ENCODE results near the gene MMP19. TPM values are rescaled to one million over a fixed set of nuclear protein-coding genes. Genes with fewer than 3 reads are reported as not detected.

MMP19 gene
- total and polyA plus RNA-seq, 5 donors from 2014 or later = not detected

- no peaks in the 10 kb centered on the region for H3K27me3 ChIP-seq (ENCODE audit: control insufficient read depth, insufficient read depth, low read length)
- H3K27ac ChIP-seq (ENCODE audit: insufficient read depth, low read length, poor library complexity, severe bottlenecking) = peak overlapping the region; percentile 87
- no peaks in the 10 kb centered on the region for H3K9me3 Mint-ChIP-seq
- ATAC-seq (ENCODE audit: low read depth in 2 of 2) (no peak), DNase-seq (no peak)
- H3K36me3 Mint-ChIP-seq = peaks cover 14% of the 10 kb centered on the region
- H3K36me3 ChIP-seq (ENCODE audit: control insufficient read depth, insufficient read depth, low read length) = peaks cover 45% of the 10 kb centered on the region
- peak overlapping the region in 2 of 3 donors; percentile 14 to 56 for H3K27ac Mint-ChIP-seq
- H3K27me3 Mint-ChIP-seq = no peaks in the 10 kb centered on the region
- H3K4me1 ChIP-seq (ENCODE audit: control insufficient read depth, insufficient read depth, low read length, poor library complexity, severe bottlenecking) = peaks cover 39% of the 10 kb centered on the region
- no peaks in the 10 kb centered on the region for H3K9me3 ChIP-seq (ENCODE audit: control insufficient read depth in 2 of 2, low read length in 2 of 2)
- peak overlapping the region in 2 of 4 donors; percentile 32 to 62 for H3K4me3 Mint-ChIP-seq
- H3K4me1 Mint-ChIP-seq = peaks cover 6 to 56% (median 29%) of the 10 kb centered on the region in 4 donors
- H3K4me3 ChIP-seq (ENCODE audit: low read depth, low read length) = peak overlapping the region; percentile 95
Observed at GRCh38 chr12:55818886-55819285, 23.9 kb downstream of the MMP19 start.

- Mint-ChIP-seq H3K9me3 (no peaks in the 10 kb centered on the region), H3K4me1 (peaks cover 7 to 56% (median 30%) of the 10 kb centered on the region in 4 donors), H3K27me3 (no peaks in the 10 kb centered on the region), H3K27ac (peak overlapping the region in 1 of 3 donors; percentile 7), H3K4me3 (no peak overlapping the region), H3K36me3 (peaks cover 12% of the 10 kb centered on the region)
- H3K27me3 ChIP-seq (ENCODE audit: control insufficient read depth, insufficient read depth, low read length) = no peaks in the 10 kb centered on the region
- H3K4me1 ChIP-seq (ENCODE audit: control insufficient read depth, insufficient read depth, low read length, poor library complexity, severe bottlenecking) = peaks cover 39% of the 10 kb centered on the region
- H3K36me3 ChIP-seq (ENCODE audit: control insufficient read depth, insufficient read depth, low read length) = peaks cover 45% of the 10 kb centered on the region
- ATAC-seq (ENCODE audit: low read depth in 2 of 2) (peak; percentile 35 to 38), DNase-seq (no peak)
- no peaks in the 10 kb centered on the region for H3K9me3 ChIP-seq (ENCODE audit: control insufficient read depth in 2 of 2, low read length in 2 of 2)
- peak overlapping the region; percentile 87 for H3K27ac ChIP-seq (ENCODE audit: insufficient read depth, low read length, poor library complexity, severe bottlenecking)
- H3K4me3 ChIP-seq (ENCODE audit: low read depth, low read length) = peak overlapping the region; percentile 95
Observed at GRCh38 chr12:55818140-55818728, 24.5 kb downstream of the MMP19 start.

- Histone ChIP-seq H3K4me1 (ENCODE audit: control insufficient read depth, insufficient read depth, low read length, poor library complexity, severe bottlenecking) (peaks cover 39% of the 10 kb centered on the region), H3K4me3 (ENCODE audit: low read depth, low read length) (peak within 1 kb of the TSS; percentile 100), H3K27ac (ENCODE audit: insufficient read depth, low read length, poor library complexity, severe bottlenecking) (peak within 1 kb of the TSS; percentile 87), H3K27me3 (ENCODE audit: control insufficient read depth, insufficient read depth, low read length) (no peaks in the 10 kb centered on the region), H3K9me3 (ENCODE audit: control insufficient read depth in 2 of 2, low read length in 2 of 2) (no peaks in the 10 kb centered on the region), H3K36me3 (ENCODE audit: control insufficient read depth, insufficient read depth, low read length) (peaks cover 38% of the 10 kb centered on the region)
- DNase-seq (peak; percentile 96 to 100 (median 98)), ATAC-seq (ENCODE audit: low read depth in 2 of 2) (peak; percentile 92 to 94)
- Mint-ChIP-seq H3K36me3 (peaks cover 9% of the 10 kb centered on the region), H3K4me3 (no peak within 1 kb of the TSS), H3K27me3 (no peaks in the 10 kb centered on the region), H3K27ac (peak within 1 kb of the TSS in 1 of 3 donors; percentile 14), H3K4me1 (peaks cover 9 to 58% (median 30%) of the 10 kb centered on the region in 4 donors), H3K9me3 (no peaks in the 10 kb centered on the region)
Observed at GRCh38 chr12:55817345-55818139, 25.2 kb downstream of the MMP19 start, which contains the start of the genes ORMDL2 and SARNP. Gene ORMDL2, plus strand, starts transcription at chr12:55818041. Its CDS starts 959 bp downstream, at chr12:55819000. Gene SARNP, minus strand, starts transcription at chr12:55817724. Its CDS starts 23 bp downstream, at chr12:55817701.

- Mint-ChIP-seq H3K4me1 (peaks cover 15 to 60% (median 33%) of the 10 kb centered on the region in 4 donors), H3K4me3 (no peak overlapping the region), H3K27me3 (no peaks in the 10 kb centered on the region), H3K9me3 (no peaks in the 10 kb centered on the region), H3K36me3 (peaks cover 6% of the 10 kb centered on the region), H3K27ac (no peak overlapping the region)
- H3K9me3 ChIP-seq (ENCODE audit: control insufficient read depth in 2 of 2, low read length in 2 of 2) = no peaks in the 10 kb centered on the region
- H3K36me3 ChIP-seq (ENCODE audit: control insufficient read depth, insufficient read depth, low read length) = peaks cover 31% of the 10 kb centered on the region
- no peaks in the 10 kb centered on the region for H3K27me3 ChIP-seq (ENCODE audit: control insufficient read depth, insufficient read depth, low read length)
- H3K4me3 ChIP-seq (ENCODE audit: low read depth, low read length) = peak overlapping the region; percentile 100
- H3K4me1 ChIP-seq (ENCODE audit: control insufficient read depth, insufficient read depth, low read length, poor library complexity, severe bottlenecking) = peaks cover 45% of the 10 kb centered on the region
- ATAC-seq (ENCODE audit: low read depth in 2 of 2) (no peak), DNase-seq (no peak)
- peak overlapping the region; percentile 86 for H3K27ac ChIP-seq (ENCODE audit: insufficient read depth, low read length, poor library complexity, severe bottlenecking)
Observed at GRCh38 chr12:55816881-55817344, 25.8 kb downstream of the MMP19 start.

GRCh38 chr12:55815473-55815872 lies 27.3 kb downstream of the MMP19 start:
- Mint-ChIP-seq H3K36me3 (peaks cover 10% of the 10 kb centered on the region), H3K4me3 (peak overlapping the region in 2 of 4 donors; percentile 78 to 85)
- no peaks in the 10 kb centered on the region for H3K27me3 ChIP-seq (ENCODE audit: control insufficient read depth, insufficient read depth, low read length)

GRCh38 chr12:55814257-55814656 lies 28.5 kb downstream of the MMP19 start:
- Mint-ChIP-seq H3K27me3 (no peaks in the 10 kb centered on the region), H3K27ac (no peak overlapping the region), H3K9me3 (peaks cover 0 to 2% (median 0%) of the 10 kb centered on the region in 7 donors), H3K4me1 (peaks cover 22 to 70% (median 43%) of the 10 kb centered on the region in 4 donors), H3K36me3 (peaks cover 14% of the 10 kb centered on the region), H3K4me3 (peak overlapping the region; percentile 2 to 86 (median 46))
- H3K4me1 ChIP-seq (ENCODE audit: control insufficient read depth, insufficient read depth, low read length, poor library complexity, severe bottlenecking) = peaks cover 47% of the 10 kb centered on the region
- H3K27me3 ChIP-seq (ENCODE audit: control insufficient read depth, insufficient read depth, low read length) = no peaks in the 10 kb centered on the region
- no peak for ATAC-seq (ENCODE audit: low read depth in 2 of 2)
- H3K4me3 ChIP-seq (ENCODE audit: low read depth, low read length) = peak overlapping the region; percentile 26
- H3K9me3 ChIP-seq (ENCODE audit: control insufficient read depth in 2 of 2, low read length in 2 of 2) = no peaks in the 10 kb centered on the region
- peaks cover 11% of the 10 kb centered on the region for H3K36me3 ChIP-seq (ENCODE audit: control insufficient read depth, insufficient read depth, low read length)
- no peak for DNase-seq
- H3K27ac ChIP-seq (ENCODE audit: insufficient read depth, low read length, poor library complexity, severe bottlenecking) = no peak overlapping the region

More at GRCh38 chr12:55815473-55815872, 27.3 kb downstream of the MMP19 start:
- H3K4me1 ChIP-seq (ENCODE audit: control insufficient read depth, insufficient read depth, low read length, poor library complexity, severe bottlenecking) = peaks cover 49% of the 10 kb centered on the region
- no peak for ATAC-seq (ENCODE audit: low read depth in 2 of 2)
- no peaks in the 10 kb centered on the region for H3K9me3 ChIP-seq (ENCODE audit: control insufficient read depth in 2 of 2, low read length in 2 of 2)
- Mint-ChIP-seq H3K27me3 (no peaks in the 10 kb centered on the region), H3K9me3 (peaks cover 0 to 2% (median 0%) of the 10 kb centered on the region in 7 donors), H3K4me1 (peaks cover 22 to 69% (median 42%) of the 10 kb centered on the region in 4 donors), H3K27ac (no peak overlapping the region)
- H3K4me3 ChIP-seq (ENCODE audit: low read depth, low read length) = peak overlapping the region; percentile 100
- no peak for DNase-seq
- peaks cover 21% of the 10 kb centered on the region for H3K36me3 ChIP-seq (ENCODE audit: control insufficient read depth, insufficient read depth, low read length)
- no peak overlapping the region for H3K27ac ChIP-seq (ENCODE audit: insufficient read depth, low read length, poor library complexity, severe bottlenecking)

GRCh38 chr12:55812088-55812487 lies 30.6 kb downstream of the MMP19 start:
- H3K4me3 Mint-ChIP-seq = peak overlapping the region in 1 of 4 donors; percentile 78
- no peak for DNase-seq
- peaks cover 22 to 64% (median 38%) of the 10 kb centered on the region in 4 donors for H3K4me1 Mint-ChIP-seq
- peak overlapping the region in 1 of 3 donors; percentile 25 for H3K27ac Mint-ChIP-seq
- no peak overlapping the region for H3K27ac ChIP-seq (ENCODE audit: insufficient read depth, low read length, poor library complexity, severe bottlenecking)
- no peaks in the 10 kb centered on the region for H3K27me3 Mint-ChIP-seq
- H3K27me3 ChIP-seq (ENCODE audit: control insufficient read depth, insufficient read depth, low read length) = no peaks in the 10 kb centered on the region
- ATAC-seq (ENCODE audit: low read depth in 2 of 2) = no peak
- H3K4me1 ChIP-seq (ENCODE audit: control insufficient read depth, insufficient read depth, low read length, poor library complexity, severe bottlenecking) = peaks cover 33% of the 10 kb centered on the region
- peaks cover 16% of the 10 kb centered on the region for H3K36me3 Mint-ChIP-seq
- peaks cover 0 to 2% (median 0%) of the 10 kb centered on the region in 7 donors for H3K9me3 Mint-ChIP-seq
- H3K9me3 ChIP-seq (ENCODE audit: control insufficient read depth in 2 of 2, low read length in 2 of 2) = no peaks in the 10 kb centered on the region
- no peak overlapping the region for H3K4me3 ChIP-seq (ENCODE audit: low read depth, low read length)
- peaks cover 24% of the 10 kb centered on the region for H3K36me3 ChIP-seq (ENCODE audit: control insufficient read depth, insufficient read depth, low read length)
